Spleen (tissue), 11 donors: ENCODE data around the gene HPCAL4. TPM values are rescaled to one million over a fixed set of nuclear protein-coding genes. Genes with fewer than 3 reads are reported as not detected.

Experiments
- DNase-seq: peaks from one replicate; pipeline ENCODE4 v3.0.0-alpha.2; 2020
- H3K27ac ChIP-seq, 8 donors: fragments of 200-600 bp; sonication (generic) in 7 of 8; 1 replicate in 4 of 8; 2 replicates in 4 of 8; pipeline versions ENCODE4 v1.5.0 to v1.8.0; 2016 to 2021; ENCODE audit warnings: inconsistent platforms in 4 of 8, mild to moderate bottlenecking in 4 of 8, moderate library complexity in 1 of 8
- H3K27me3 ChIP-seq, 7 donors: fragments of 200-600 bp; sonication (generic) in 6 of 7; replicated peaks in 1 of 7; 1 replicate in 4 of 7; 2 replicates in 3 of 7; pipeline versions ENCODE4 v1.5.0 to v1.8.0; 2016 to 2021; ENCODE audit warnings: inconsistent platforms in 3 of 7, mild to moderate bottlenecking in 1 of 7
- H3K36me3 ChIP-seq, 6 donors: fragments of 200-600 bp; sonication (generic) in 5 of 6; 1 replicate in 4 of 6; 2 replicates in 2 of 6; pipeline versions ENCODE4 v1.5.0 to v1.8.0; 2016 to 2021; ENCODE audit warnings: inconsistent platforms in 2 of 6
- H3K4me1 ChIP-seq, 6 donors: fragments of 200-600 bp; sonication (generic) in 5 of 6; 1 replicate in 3 of 6; 2 replicates in 3 of 6; pipeline versions ENCODE4 v1.5.0 to v1.8.0; 2016 to 2021; ENCODE audit warnings: inconsistent platforms in 3 of 6
- H3K4me3 ChIP-seq, 8 donors: fragments of 200-600 bp; sonication (generic) in 7 of 8; 1 replicate in 4 of 8; 2 replicates in 4 of 8; pipeline versions ENCODE4 v1.5.0 to v1.8.0; 2016 to 2021; ENCODE audit warnings: inconsistent platforms in 4 of 8, mild to moderate bottlenecking in 4 of 8, moderate library complexity in 2 of 8
- H3K9me3 ChIP-seq, 8 donors: fragments of 200-600 bp; sonication (generic) in 7 of 8; 1 replicate in 4 of 8; 2 replicates in 4 of 8; pipeline versions ENCODE4 v1.5.0 to v1.8.0; 2016 to 2021; ENCODE audit warnings: inconsistent platforms in 4 of 8
- CTCF ChIP-seq, 11 experiments: fragments of 200-600 bp in 7 of 11; fragments of 450-650 bp in 4 of 11; sonication (generic) in 4 of 11; IDR thresholded peaks in 8 of 11; conservative IDR thresholded peaks in 3 of 11; 1 replicate in 7 of 11; 2 replicates in 4 of 11; pipeline versions ENCODE4 v1.4.0 to v1.8.0; 2016 to 2021; ENCODE audit warnings: antibody characterized with exemption in 11 of 11, inconsistent platforms in 4 of 11, mild to moderate bottlenecking in 1 of 11
- POLR2A ChIP-seq, 3 donors: fragments of 450-650 bp; IDR thresholded peaks; one replicate each; pipeline ENCODE4 v1.5.1; 2017; ENCODE audit warnings: antibody characterized with exemption in 3 of 3, mild to moderate bottlenecking in 1 of 3
- POLR2AphosphoS5 ChIP-seq, 3 donors: sonication (generic); formaldehyde crosslinking; IDR thresholded peaks; one replicate each; pipeline ENCODE4 v1.5.1; 2017; ENCODE audit warnings: antibody characterized with exemption in 3 of 3
- WGBS, 5 donors: extraction: QIAGEN DNeasy Blood & Tissue Kit in 3 of 5; methylation state at CpG; one replicate each; pipeline versions ENCODE4 v1.1.5 to v1.1.7; 2013 to 2018; 5-methylcytosine and 5-hydroxymethylcytosine counted together
- intact Hi-C: fragments of 100-400 bp; cut with DNase I; formaldehyde crosslinking; loops from one replicate; pipeline ENCODE4 v1.15.0; 2023; ENCODE audit warnings: low total_unique reads
- polyA plus RNA-seq, 3 donors: library from polyadenylated mRNA; stranded (reverse); fragments of 200-250 nt; gene quantifications; one replicate each; pipeline ENCODE4 v1.2.1, GENCODE V29; 2013
- total RNA-seq, 7 donors: library from RNA; depleted of rRNA in 3 of 7; stranded (reverse); fragments of >200 nt in 3 of 7; fragmentation: NEBNext Ultra II Directional in 4 of 7; extraction: Animal tissue kit (Norgen Biotek cat#: 25700) in 4 of 7; gene quantifications; one replicate each; pipeline versions ENCODE4 v1.1.0 to v1.2.1, GENCODE V29; 2016 to 2021
- donor health status: healthy with polysubstance abuse.
- donor health status: DM: no; HTN: no; CAD: no; lungs with moderate emphysema.
- donor health status: DM: no; HTN: no; CAD: no.
- donor health status: Bipolar disorder and iron deficiency.
- donor health status: healthy.
- donor health status: DM: no; HTN: no; CAD: no.
- donor health status: DM: yes; HTN: yes; CAD: no.

Gene HPCAL4
- total and polyA plus RNA-seq, 10 donors, result 0.10 to 0.70 (median 0.39) TPM

GRCh38 chr1:39677645-39678044 is 13.6 kb downstream of the HPCAL4 start:
- H3K36me3 ChIP-seq, result no peaks in the 10 kb centered on the region
- H3K27me3 ChIP-seq, result peaks cover 0 to 45% (median 8%) of the 10 kb centered on the region in 7 donors
- TF ChIP-seq POLR2A (IDR thresholded peaks at IDR 0.05) (no peak), CTCF (IDR thresholded peaks at IDR 0.05 in 8 of 11, conservative IDR thresholded peaks at IDR 0.05 in 3 of 11) (no peak), POLR2AphosphoS5 (IDR thresholded peaks at IDR 0.05) (no peak)
- H3K4me3 ChIP-seq, result no peak overlapping the region
- no peak overlapping the region for H3K27ac ChIP-seq
- WGBS, 5 donors, result 82 to 91% (median 87%) methylated on average over 4 of the region's 4 CpGs
- peaks cover 0 to 1% (median under 1%) of the 10 kb centered on the region in 6 donors for H3K4me1 ChIP-seq
- DNase-seq, result no peak
- no peaks in the 10 kb centered on the region for H3K9me3 ChIP-seq
- intact Hi-C loops, result no loop called here

- Histone ChIP-seq H3K36me3 (no peaks in the 10 kb centered on the region), H3K4me1 (peaks cover under 1 to 7% (median 5%) of the 10 kb centered on the region in 6 donors), H3K9me3 (no peaks in the 10 kb centered on the region), H3K27me3 (peaks cover 0 to 45% (median 11%) of the 10 kb centered on the region in 7 donors), H3K27ac (no peak overlapping the region), H3K4me3 (no peak overlapping the region)
- DNase-seq, result peak; percentile 33
- intact Hi-C loops, result no loop called here
- TF ChIP-seq POLR2AphosphoS5 (IDR thresholded peaks at IDR 0.05) (no peak), CTCF (IDR thresholded peaks at IDR 0.05 in 8 of 11, conservative IDR thresholded peaks at IDR 0.05 in 3 of 11) (no peak), POLR2A (IDR thresholded peaks at IDR 0.05) (no peak)
- 60 to 79% (median 73%) methylated on average over 6 of the region's 6 CpGs for WGBS, 5 donors
These were observed 14.2 kb downstream of the HPCAL4 start for GRCh38 chr1:39676948-39677548.

GRCh38 chr1:39675220-39675619 is 16.0 kb downstream of the HPCAL4 start:
- TF ChIP-seq POLR2AphosphoS5 (IDR thresholded peaks at IDR 0.05), result no peak
- TF ChIP-seq CTCF (IDR thresholded peaks at IDR 0.05 in 8 of 11, conservative IDR thresholded peaks at IDR 0.05 in 3 of 11), result no peak
- TF ChIP-seq POLR2A (IDR thresholded peaks at IDR 0.05), result no peak
- no peaks in the 10 kb centered on the region for H3K36me3 ChIP-seq
- H3K4me3 ChIP-seq, result no peak overlapping the region
- intact Hi-C loops, result no loop called here
- no peak overlapping the region for H3K27ac ChIP-seq
- H3K27me3 ChIP-seq, result peaks cover 0 to 45% (median 24%) of the 10 kb centered on the region in 7 donors
- H3K4me1 ChIP-seq, result peaks cover 8 to 21% (median 16%) of the 10 kb centered on the region in 6 donors
- no peaks in the 10 kb centered on the region for H3K9me3 ChIP-seq
- DNase-seq, result peak; percentile 23
- 88 to 100% (median 92%) methylated on average over 1 of the region's 1 CpG for WGBS, 5 donors

- Histone ChIP-seq H3K4me3 (no peak overlapping the region), H3K4me1 (peaks cover 8 to 21% (median 16%) of the 10 kb centered on the region in 6 donors), H3K9me3 (no peaks in the 10 kb centered on the region), H3K27ac (no peak overlapping the region), H3K36me3 (no peaks in the 10 kb centered on the region), H3K27me3 (peaks cover 0 to 59% (median 26%) of the 10 kb centered on the region in 7 donors)
- DNase-seq, result no peak
- 86 to 93% (median 89%) methylated on average over 3 of the region's 3 CpGs for WGBS, 5 donors
- TF ChIP-seq POLR2AphosphoS5 (IDR thresholded peaks at IDR 0.05) (no peak), POLR2A (IDR thresholded peaks at IDR 0.05) (no peak)
- intact Hi-C loops, result no loop called here
These were observed 18.0 kb downstream of the HPCAL4 start for GRCh38 chr1:39673215-39673614.
